Kidney epithelial cell (primary cell): Measurements from ENCODE around the gene TNFRSF1A. TPM values are rescaled to one million over a fixed set of nuclear protein-coding genes. Genes with fewer than 3 reads are reported as not detected.

ENCODE experiments used
- DNase-seq: peaks from one replicate; pipeline ENCODE4 v3.0.0-alpha.2; 2010; ENCODE audit warnings: low read depth
- H3K27me3 ChIP-seq: 2 replicates; pipeline ENCODE4 v1.6.0; 2011; ENCODE audit warnings: low read length; ENCODE audit not compliant: control insufficient read depth, insufficient read depth
- H3K36me3 ChIP-seq: 2 replicates; pipeline ENCODE4 v1.5.1; 2011; ENCODE audit warnings: low read length; ENCODE audit not compliant: control insufficient read depth, insufficient read depth
- H3K4me3 ChIP-seq: 2 replicates; pipeline ENCODE4 v1.5.1; 2011; ENCODE audit warnings: low read depth, mild to moderate bottlenecking, control low read depth, low read length
- total RNA-seq: library from RNA; depleted of rRNA; stranded (reverse); fragments of >200 nt; gene quantifications from 2 replicates; pipeline ENCODE4 v1.2.3, GENCODE V29; 2015
- TF ChIP-seq, protein P1 (sequence below): IDR thresholded peaks from 2 replicates; pipeline ENCODE4 v1.5.1; 2011; ENCODE audit warnings: mild to moderate bottlenecking, moderate library complexity, low read length, control low read depth, inconsistent platforms; ENCODE audit not compliant: insufficient read depth, poor library complexity, severe bottlenecking

TNFRSF1A gene
- 115 and 143 TPM in 2 replicates for total RNA-seq

DNA sequence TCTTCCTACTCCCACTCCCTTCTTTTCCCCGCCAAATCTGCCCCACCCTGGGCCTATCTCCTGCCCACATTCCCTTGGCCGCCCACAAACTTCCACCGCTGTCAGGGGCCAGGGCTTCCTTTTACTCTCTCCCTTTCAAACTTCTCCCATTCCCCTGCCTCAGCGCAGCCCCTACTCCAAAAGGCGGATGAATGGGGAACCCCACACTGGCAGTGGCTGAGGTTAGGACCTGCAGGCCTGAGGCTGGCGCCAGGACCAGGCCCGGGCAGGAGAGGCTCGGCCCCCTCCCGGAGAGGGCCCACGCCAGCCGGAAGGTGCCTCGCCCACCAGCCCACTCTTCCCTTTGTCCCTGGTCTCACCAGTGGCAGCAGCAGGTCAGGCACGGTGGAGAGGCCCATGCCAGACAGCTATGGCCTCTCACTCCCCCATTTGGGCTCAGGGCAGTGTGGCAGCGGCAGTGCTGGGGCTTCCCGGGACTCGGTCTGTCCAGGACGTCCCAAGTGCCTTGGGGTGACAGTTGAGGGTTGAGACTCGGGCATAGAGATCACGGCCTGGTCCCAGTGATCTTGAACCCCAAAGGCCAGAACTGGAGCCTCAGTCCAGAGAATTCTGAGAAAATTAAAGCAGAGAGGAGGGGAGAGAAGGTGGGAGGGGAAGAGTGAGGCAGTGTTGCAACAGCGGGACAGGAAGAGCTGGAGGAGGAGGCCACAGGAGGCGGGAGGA lies at the start of gene TNFRSF1A:
TSS of gene TNFRSF1A (minus strand) at position 660 of the 723 bp plus-strand sequence. CDS start at position 398, 262 bp downstream.
- peak within 1 kb of the TSS; percentile 83 for H3K4me3 ChIP-seq
- DNase-seq, result no peak
- H3K27me3 ChIP-seq, result no peaks in the 10 kb centered on the region
- H3K36me3 ChIP-seq, result no peaks in the 10 kb centered on the region
- TF ChIP-seq, protein P1, sequence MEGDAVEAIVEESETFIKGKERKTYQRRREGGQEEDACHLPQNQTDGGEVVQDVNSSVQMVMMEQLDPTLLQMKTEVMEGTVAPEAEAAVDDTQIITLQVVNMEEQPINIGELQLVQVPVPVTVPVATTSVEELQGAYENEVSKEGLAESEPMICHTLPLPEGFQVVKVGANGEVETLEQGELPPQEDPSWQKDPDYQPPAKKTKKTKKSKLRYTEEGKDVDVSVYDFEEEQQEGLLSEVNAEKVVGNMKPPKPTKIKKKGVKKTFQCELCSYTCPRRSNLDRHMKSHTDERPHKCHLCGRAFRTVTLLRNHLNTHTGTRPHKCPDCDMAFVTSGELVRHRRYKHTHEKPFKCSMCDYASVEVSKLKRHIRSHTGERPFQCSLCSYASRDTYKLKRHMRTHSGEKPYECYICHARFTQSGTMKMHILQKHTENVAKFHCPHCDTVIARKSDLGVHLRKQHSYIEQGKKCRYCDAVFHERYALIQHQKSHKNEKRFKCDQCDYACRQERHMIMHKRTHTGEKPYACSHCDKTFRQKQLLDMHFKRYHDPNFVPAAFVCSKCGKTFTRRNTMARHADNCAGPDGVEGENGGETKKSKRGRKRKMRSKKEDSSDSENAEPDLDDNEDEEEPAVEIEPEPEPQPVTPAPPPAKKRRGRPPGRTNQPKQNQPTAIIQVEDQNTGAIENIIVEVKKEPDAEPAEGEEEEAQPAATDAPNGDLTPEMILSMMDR, result no peak

- no peak overlapping the region for H3K4me3 ChIP-seq
- no peaks in the 10 kb centered on the region for H3K36me3 ChIP-seq
- DNase-seq, result no peak
- TF ChIP-seq, protein P1, result no peak
- no peaks in the 10 kb centered on the region for H3K27me3 ChIP-seq
Measured at GRCh38 chr12:6391013-6391412, 49.1 kb upstream of the TNFRSF1A start.

DNA sequence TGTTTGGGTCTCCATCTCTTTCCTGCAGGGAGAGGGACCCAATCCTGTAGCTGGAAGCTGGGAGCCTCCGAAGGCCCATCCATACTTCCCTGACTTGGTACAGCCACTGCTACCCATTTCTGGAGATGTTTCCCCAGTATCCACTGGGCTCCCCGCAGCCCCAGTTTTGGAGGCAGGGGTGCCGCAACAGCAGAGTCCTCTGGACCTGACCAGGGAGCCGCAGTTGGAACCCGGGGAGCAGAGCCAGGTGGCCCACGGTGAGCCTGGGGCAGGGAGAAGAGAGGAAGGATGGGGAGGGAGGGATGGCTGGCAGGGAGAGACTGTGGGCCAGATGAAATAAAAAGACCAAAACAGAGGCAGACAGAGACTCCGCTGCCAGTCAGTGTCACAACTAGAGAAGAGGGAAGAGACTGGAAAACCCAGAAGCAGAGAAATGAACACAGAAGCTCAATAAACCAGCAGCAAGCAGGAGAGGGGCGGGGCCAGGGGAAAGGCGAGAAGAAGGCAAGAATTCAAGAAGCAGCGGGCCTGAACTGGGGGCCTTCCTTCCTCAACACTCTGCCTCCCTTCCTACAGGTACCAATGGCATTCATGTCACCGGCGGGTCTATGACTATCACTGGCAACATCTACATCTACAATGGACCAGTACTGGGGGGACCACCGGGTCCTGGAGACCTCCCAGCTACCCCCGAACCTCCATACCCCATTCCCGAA lies 48.4 kb upstream of the TNFRSF1A start:
- TF ChIP-seq, protein P1, result no peak
- DNase-seq, result no peak

GRCh38 chr12:6387541-6387940 lies 45.7 kb upstream of the TNFRSF1A start:
- DNase-seq, result no peak
- no peaks in the 10 kb centered on the region for H3K36me3 ChIP-seq
- no peaks in the 10 kb centered on the region for H3K27me3 ChIP-seq
- TF ChIP-seq, protein P1, result no peak
- H3K4me3 ChIP-seq, result no peak overlapping the region

More for the DNA sequence above, 48.4 kb upstream of the TNFRSF1A start:
- Histone ChIP-seq H3K27me3 (no peaks in the 10 kb centered on the region), H3K36me3 (no peaks in the 10 kb centered on the region), H3K4me3 (no peak overlapping the region)

DNA sequence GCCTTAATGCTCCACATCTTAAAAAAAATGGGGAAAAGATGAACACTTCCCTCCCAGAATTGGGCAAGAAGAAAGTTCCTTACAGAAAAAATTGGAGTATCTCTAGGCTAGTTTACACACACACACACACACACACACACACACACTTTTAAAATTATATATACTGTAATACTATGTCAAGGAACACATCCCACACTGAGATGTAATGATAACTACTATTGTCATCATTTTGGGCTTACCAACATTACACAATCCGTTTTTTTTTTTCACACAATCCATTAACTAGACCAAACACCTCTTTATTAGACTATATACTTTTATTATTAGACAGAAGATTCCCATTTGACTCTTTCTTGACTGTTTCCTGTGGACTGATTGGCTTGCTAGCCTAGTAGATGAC lies 44.6 kb upstream of the TNFRSF1A start:
- H3K36me3 ChIP-seq, result no peaks in the 10 kb centered on the region
- TF ChIP-seq, protein P1, result no peak
- no peak for DNase-seq
- H3K4me3 ChIP-seq, result no peak overlapping the region
- H3K27me3 ChIP-seq, result no peaks in the 10 kb centered on the region
